IPS-11a (cell line): ENCODE data around the gene EFNA5.
"Not testable (repeated sequence)": the region's sequence is repeated elsewhere in the genome, so short reads cannot be mapped to it uniquely, and the experiment has no call there.

ENCODE experiments used
- H3K4me3 ChIP-seq: one replicate; pipeline ENCODE4 v1.5.1; 2013; ENCODE audit warnings: low read depth, low read length, control low read depth

The EFNA5 gene

DNA sequence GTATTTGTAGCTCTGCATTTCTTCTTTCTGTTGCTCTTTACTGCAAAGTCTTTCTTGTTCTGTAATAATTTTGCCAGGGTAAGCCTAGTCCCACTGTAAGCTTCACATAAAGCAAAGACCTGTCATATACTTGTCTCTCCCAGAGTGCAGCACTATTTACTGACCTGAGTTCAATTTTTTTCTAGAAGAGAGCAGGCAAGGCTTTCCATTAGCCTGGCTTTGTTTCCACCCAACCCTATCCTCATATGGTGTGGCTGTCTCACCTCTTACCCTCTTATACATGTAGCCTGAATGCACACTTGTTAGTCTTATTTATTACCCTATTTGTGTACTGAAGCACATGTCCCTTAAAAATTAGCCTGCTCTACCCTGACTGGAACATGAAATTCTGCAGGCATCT is 170.4 kb downstream of the EFNA5 start:
- H3K4me3 ChIP-seq = no peak overlapping the region

DNA sequence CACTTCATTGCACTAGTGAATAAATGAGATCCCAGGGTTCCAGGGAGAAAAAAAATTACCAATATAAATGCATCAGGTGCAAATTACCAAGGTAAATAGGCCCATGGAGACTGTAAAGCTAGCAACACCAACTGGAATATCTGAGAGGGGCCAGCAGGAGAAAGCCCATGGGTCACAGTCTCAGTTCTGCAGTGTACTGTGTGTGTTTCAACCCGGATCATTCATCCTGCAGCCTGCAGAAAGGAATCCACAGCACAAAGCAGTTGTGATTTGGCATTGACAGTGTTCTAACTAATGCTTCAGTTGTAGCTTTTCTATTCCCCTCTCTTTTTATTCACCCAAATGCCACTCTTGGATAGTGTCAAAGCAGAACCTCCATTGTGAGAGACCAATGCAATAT is 171.0 kb downstream of the EFNA5 start:
- H3K4me3 ChIP-seq = no peak overlapping the region

DNA sequence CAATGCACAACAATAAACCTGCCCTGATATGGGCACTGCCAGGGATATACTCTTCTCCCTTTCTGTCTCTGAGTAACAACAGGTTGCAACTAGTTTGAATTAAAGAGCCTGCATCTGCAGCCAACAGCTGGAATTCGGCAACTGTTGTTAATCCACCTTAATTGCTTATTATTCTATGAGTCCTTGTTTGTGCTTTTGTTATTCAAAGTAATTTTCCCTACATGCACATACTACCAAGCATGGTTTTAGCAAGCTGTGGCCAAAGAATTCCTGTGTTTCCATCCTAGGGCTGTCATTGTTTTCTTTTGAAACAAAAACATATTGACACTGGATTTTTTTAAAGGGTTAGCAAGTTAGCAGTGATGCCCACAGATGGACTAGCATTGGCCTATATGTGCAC is 171.5 kb downstream of the EFNA5 start:
- H3K4me3 ChIP-seq = no peak overlapping the region

- no peak overlapping the region for H3K4me3 ChIP-seq
Observed at GRCh38 chr5:107496466-107496865, 174.3 kb downstream of the EFNA5 start.

DNA sequence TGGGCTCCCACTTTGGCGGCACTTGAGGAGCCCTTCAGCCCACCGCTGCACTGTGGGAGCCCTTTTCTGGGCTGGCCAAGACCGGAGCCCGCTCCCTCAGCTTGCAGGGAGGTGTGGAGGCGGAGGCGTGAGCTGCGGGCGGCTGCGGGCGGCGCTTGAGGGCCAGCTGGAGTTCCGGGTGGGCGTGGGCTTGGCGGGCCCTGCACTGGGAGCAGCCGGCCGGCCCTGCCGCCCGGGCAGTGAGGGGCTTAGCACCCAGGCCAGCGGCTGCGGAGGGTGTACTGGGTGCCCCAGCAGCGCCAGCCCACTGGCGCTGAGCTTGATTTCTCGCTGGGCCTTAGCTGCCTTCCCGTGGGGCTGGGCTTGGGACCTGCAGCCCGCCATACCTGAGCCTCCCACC is 176.6 kb downstream of the EFNA5 start:
- not testable (repeated sequence) for H3K4me3 ChIP-seq

DNA sequence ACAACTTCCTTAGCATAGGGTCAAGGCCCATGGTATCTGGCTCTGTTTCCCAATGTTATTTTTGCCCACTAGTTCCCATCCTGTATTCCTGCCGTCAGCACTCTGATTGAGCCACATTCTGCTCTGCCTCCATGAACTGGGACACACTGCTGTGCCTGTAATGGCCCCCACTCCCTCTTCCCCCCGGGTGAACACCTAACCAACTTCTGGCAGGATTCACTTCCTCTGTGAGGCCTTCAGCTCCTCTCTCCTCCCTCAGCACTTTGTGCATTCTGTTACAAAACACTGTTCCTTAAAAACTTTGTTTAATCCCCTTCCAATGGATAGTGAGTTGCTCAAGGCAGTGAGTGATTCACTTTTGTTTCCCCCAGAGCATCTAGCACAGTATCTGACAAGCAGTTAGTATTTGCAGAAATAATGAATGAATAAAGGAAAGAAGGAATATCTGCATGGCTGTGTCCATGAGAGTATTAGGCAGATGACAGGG is 183.6 kb downstream of the EFNA5 start:
- no peak overlapping the region for H3K4me3 ChIP-seq

- no peak overlapping the region for H3K4me3 ChIP-seq
Observed at GRCh38 chr5:107486489-107486888, 184.2 kb downstream of the EFNA5 start.

- no peak overlapping the region for H3K4me3 ChIP-seq
Observed at GRCh38 chr5:107485184-107485583, 185.6 kb downstream of the EFNA5 start.

DNA sequence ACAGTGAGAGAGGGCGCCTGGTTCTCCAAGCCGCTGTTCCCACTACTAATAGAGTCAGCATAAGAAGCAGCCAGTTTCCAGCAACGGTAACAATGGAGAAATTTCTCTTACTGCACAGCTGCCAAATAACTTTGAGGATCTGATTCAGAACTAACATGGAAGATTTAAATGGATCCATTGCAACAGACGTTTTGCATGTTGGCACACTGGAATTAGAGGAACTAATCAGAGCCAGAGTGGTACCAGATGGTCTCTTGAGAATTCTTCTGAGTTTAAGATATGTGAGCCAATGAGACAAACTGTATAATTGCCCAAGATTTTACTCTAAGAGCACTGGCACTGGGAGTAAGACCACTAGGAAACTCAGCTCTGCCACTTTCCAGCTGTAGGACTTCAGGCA is 186.5 kb downstream of the EFNA5 start:
- H3K4me3 ChIP-seq = no peak overlapping the region

- no peak overlapping the region for H3K4me3 ChIP-seq
Observed at GRCh38 chr5:107483231-107484024, 187.3 kb downstream of the EFNA5 start.

GRCh38 chr5:107478068-107478641 is 192.6 kb downstream of the EFNA5 start:
- no peak overlapping the region for H3K4me3 ChIP-seq

DNA sequence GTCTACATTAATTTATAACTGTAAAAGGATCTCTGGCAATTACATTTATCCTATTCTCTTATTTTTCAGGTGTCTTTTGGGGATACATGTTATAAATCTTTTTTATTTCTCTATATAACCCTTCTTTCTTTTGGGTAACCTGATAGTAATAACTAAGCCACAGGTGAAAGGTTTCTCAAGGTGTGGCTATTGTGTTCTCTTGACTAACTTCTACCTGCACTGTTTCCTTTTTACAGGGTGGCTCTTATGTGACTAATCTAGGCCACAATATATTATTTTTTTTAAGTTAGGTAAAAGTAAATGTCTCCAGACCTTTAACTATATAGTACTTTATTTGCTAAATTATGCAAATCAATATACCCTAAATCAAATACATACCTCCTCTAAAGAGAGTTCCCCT is 193.2 kb downstream of the EFNA5 start:
- H3K4me3 ChIP-seq = no peak overlapping the region

DNA sequence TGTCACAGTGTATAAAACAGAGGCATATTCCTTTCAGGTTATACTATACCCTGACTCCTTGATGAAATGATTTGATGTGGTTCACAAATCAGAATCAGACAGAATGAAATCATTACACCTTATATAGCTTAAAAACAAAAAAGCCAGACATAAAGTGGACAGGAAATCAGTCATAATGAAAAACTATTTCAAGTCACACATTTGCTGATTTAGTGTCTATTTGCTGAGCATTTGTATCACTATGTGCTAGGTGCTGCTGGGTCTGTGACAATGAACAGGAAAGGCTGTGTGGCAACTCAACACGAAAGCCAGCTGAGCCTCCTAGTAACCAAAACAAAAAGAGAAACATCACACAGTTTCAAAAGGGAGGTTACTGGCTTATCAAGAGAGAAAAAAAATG is 194.0 kb downstream of the EFNA5 start:
- no peak overlapping the region for H3K4me3 ChIP-seq

DNA sequence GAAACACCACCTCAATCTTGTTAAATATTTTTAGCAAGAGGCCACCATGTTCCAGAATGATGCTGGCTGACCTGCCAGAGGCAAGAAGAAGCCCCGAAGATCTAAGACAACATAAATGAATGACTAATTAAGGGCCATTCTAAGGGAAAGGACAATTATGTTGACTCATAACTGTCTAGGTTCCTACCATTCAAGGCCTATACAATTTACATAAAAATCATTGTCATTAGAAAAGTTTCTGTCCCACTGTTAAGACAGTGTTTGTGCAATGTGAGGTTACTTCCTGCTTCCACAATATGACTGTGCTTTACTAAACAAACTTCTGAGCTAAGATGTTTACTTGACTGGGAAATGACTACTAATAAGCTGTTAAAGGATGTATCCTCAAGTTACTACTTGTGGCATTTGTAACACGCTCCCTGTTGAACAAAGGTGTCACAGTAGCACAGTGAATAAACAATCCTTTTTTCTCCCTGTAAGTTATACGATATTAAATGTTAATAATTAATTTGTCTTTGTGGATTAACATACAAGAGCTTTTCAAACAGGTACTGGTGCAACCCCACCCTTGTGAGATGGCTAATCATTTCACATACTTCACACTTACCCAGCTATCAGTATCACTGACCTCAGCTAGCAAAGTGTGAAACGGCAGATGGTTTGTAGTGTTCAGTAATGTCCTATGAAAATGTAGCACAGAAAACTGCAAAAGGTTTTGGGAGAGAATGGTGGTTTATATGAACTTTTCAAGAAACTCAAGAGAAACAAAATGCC is 195.8 kb downstream of the EFNA5 start:
- no peak overlapping the region for H3K4me3 ChIP-seq

- no peak overlapping the region for H3K4me3 ChIP-seq
Observed at GRCh38 chr5:107474361-107474715, 196.4 kb downstream of the EFNA5 start.

DNA sequence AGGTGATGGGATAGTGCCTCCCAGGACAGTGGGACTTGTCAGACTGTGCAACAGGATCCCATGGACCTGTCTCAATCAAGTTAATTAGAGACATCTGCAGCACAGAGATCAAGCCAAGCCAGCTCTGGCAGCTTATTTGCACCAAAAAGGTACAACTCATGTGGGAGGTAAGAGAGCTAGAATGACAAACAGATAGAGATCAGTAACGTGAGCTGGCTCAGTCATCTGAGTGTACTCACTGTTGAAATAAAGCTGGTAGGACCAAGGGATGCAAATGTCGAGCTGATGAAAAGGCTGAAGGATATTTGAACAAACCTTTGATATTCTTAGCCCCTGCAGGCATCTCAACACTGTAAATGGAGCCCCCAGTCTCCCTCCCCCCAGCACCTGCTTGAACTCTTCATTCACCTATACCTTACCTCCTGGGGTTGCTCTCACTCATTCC is 198.1 kb downstream of the EFNA5 start:
- no peak overlapping the region for H3K4me3 ChIP-seq

- H3K4me3 ChIP-seq = no peak overlapping the region
Observed at GRCh38 chr5:107470295-107470582, 200.5 kb downstream of the EFNA5 start.

DNA sequence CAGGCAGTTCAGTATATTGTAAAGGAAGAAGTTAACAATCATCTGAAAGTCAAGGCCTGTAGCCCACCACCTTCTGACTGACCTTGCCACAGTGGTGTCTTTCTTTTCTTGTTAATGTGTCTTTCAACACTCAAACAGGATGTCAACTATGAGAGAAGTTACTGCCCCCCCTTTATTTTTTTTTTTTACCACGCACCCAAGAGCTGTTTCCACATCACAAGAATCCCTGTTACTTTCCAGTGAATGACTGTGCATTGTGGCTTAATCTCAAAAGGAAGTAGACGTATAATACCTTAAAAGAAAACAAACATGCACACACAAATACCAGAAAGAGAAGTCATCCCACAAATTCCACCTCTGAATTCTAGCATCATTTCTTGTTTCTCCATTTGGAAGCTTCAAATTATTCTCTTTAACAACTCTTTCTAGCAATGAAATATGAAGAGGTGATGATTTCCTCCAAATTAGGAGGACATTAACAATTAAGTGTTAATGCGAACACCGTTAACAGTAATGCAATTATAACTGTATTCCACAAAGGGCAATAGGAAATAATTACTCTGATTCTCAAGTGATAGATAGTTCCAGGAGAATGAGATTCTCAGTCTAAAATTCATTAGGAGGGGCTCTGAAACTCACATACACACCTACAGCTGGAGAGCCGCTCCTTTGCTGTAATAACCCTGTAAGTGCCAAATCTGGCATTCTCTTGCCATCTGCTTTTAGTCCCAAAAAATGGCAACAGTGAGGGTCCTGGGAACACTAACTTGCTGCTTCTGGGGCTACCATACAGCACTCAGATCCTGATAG is 201.0 kb downstream of the EFNA5 start:
- no peak overlapping the region for H3K4me3 ChIP-seq

DNA sequence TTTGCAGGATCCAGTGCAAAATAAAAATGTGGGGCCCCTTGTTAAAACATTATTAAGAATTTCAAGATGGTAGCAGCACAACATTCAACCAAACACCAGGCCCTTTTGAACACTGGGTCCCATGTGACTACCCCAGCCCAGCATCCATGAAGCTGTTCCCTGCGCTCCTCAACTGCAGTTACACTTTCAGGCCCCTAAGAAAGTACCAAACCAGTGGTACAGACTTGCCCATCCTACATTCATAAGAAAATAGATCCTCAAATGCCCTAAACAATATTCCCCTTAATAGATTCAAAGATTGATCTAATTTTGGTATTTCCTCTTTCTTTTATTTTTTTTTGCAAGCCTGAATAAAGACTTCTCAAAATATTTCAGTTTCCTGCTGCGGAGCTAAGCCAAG is 201.7 kb downstream of the EFNA5 start:
- no peak overlapping the region for H3K4me3 ChIP-seq

DNA sequence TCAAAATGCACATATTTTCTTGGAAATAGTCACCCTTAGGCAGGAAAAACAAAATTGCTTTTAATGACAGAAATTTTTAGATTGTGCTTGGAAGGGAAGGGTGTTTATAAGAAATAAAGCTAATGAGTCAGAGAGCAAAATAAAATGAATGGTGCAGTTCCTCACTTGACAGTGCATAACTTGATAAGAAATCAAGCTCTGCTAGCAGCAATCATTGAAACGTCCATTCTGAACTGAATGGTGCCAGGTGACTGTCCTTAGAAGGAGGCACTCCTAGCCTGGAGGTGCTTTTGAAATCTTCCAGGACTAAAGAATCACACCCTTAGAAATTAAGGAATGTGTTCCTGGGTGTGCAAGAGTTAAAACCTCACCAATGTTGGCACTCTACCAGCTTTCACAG is 202.5 kb downstream of the EFNA5 start:
- no peak overlapping the region for H3K4me3 ChIP-seq
